HL-60 (cell line): ENCODE data around the gene SENP8.

Experiments
- POLR2AphosphoS5 ChIP-seq: IDR thresholded peaks from 2 replicates; pipeline ENCODE4 v1.6.1; 2012; ENCODE audit warnings: low read depth
- REST ChIP-seq: IDR thresholded peaks from 2 replicates; pipeline ENCODE4 v1.6.1; 2012; ENCODE audit warnings: low read depth; ENCODE audit not compliant: insufficient replicate concordance

GRCh38 chr15:72130272-72130671 lies 12.1 kb downstream of the SENP8 start:
- no peak for TF ChIP-seq REST
- no peak for TF ChIP-seq POLR2AphosphoS5
